SJCRH30 (cell line): ENCODE results near the gene NDRG2. TPM values are rescaled to one million over a fixed set of nuclear protein-coding genes. Genes with fewer than 3 reads are reported as not detected.

Experiments
- total RNA-seq: library from RNA; depleted of rRNA; stranded (reverse); fragments of >200 nt; shearing (Covaris generic); gene quantifications from 2 replicates; pipeline ENCODE4 v1.2.3, GENCODE V29; 2014; rRNA removed

The NDRG2 gene
- total RNA-seq, 1 experiment from 2014 or later: 5.8 TPM

Other genes starting within 250 kb of the NDRG2 start
- not detected in 2 replicates for gene RNASE6, start 243.8 kb downstream of the NDRG2 start, total RNA-seq
- not detected in 2 replicates for gene RNASE1, start 222.2 kb downstream of the NDRG2 start, total RNA-seq
- not detected in 2 replicates for gene RNASE3, start 133.7 kb downstream of the NDRG2 start, total RNA-seq
- not detected in 2 replicates for gene RNASE2, start 69.6 kb downstream of the NDRG2 start, total RNA-seq
- gene METTL17, start 35.1 kb downstream of the NDRG2 start, total RNA-seq: 49.6 and 70.4 TPM in 2 replicates
- gene SLC39A2, start 25.8 kb downstream of the NDRG2 start, total RNA-seq: 0.06 TPM in 1 of 2 replicates, not detected in the other
- not detected in 2 replicates for gene TPPP2, start 5.2 kb upstream of the NDRG2 start, total RNA-seq
- gene RNASE13, start 9.7 kb upstream of the NDRG2 start, total RNA-seq: not detected in 2 replicates
- not detected in 2 replicates for gene RNASE7, start 17.3 kb upstream of the NDRG2 start, total RNA-seq
- not detected in 2 replicates for gene RNASE8, start 32.8 kb upstream of the NDRG2 start, total RNA-seq
- gene ARHGEF40, start 45.2 kb upstream of the NDRG2 start, total RNA-seq: 28.3 and 29.3 TPM in 2 replicates
- gene ZNF219, start 73.6 kb upstream of the NDRG2 start, total RNA-seq: 2.6 and 5.9 TPM in 2 replicates
- not detected in 2 replicates for gene TMEM253, start 76.0 kb upstream of the NDRG2 start, total RNA-seq
- gene OR5AU1, start 131.0 kb upstream of the NDRG2 start, total RNA-seq: 0.03 TPM in 1 of 2 replicates, not detected in the other
- 1,205 and 1,219 TPM in 2 replicates for gene HNRNPC, start 244.4 kb upstream of the NDRG2 start, total RNA-seq